ENCODE data around the gene PABPC3. TPM values are rescaled to one million over a fixed set of nuclear protein-coding genes. Genes with fewer than 3 reads are reported as not detected.

Gene PABPC3
- total RNA-seq, 1 donor from 2014 or later, result 0.18 TPM

DNA sequence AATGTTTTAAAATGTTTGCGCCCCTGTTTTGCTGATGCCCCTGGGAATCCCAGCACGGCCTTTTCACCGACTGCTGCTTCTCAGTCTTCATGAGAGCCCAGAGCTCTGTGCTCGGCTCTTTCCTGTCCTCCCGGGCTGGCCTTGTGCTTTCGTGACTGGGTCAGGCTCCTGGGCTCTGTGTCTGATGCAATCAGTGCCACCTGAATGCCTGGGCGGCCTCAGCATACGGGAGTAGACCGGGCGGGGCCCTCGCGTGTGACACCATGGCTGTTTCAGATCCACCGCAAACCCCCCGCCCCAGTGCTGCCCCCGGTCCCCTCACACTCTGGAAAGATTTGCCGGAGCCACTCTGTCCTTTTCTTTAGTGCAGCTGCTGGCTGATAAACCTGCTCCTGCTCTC lies 21.4 kb downstream of the PABPC3 start:
- H3K27me3 ChIP-seq (ENCODE audit: low read depth), result peaks cover 5% of the 10 kb centered on the region
- no peaks in the 10 kb centered on the region for H3K9me3 ChIP-seq
- ATAC-seq (no peak), DNase-seq (no peak)
- TF ChIP-seq, protein P1, sequence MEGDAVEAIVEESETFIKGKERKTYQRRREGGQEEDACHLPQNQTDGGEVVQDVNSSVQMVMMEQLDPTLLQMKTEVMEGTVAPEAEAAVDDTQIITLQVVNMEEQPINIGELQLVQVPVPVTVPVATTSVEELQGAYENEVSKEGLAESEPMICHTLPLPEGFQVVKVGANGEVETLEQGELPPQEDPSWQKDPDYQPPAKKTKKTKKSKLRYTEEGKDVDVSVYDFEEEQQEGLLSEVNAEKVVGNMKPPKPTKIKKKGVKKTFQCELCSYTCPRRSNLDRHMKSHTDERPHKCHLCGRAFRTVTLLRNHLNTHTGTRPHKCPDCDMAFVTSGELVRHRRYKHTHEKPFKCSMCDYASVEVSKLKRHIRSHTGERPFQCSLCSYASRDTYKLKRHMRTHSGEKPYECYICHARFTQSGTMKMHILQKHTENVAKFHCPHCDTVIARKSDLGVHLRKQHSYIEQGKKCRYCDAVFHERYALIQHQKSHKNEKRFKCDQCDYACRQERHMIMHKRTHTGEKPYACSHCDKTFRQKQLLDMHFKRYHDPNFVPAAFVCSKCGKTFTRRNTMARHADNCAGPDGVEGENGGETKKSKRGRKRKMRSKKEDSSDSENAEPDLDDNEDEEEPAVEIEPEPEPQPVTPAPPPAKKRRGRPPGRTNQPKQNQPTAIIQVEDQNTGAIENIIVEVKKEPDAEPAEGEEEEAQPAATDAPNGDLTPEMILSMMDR (IDR thresholded peaks at IDR 0.05), result no peak
- no peaks in the 10 kb centered on the region for H3K4me1 ChIP-seq
- intact Hi-C loops (cut with DNase I), result no loop called here
- no peaks in the 10 kb centered on the region for H3K36me3 ChIP-seq
- H3K27ac ChIP-seq, result no peak overlapping the region
- no peak overlapping the region for H3K4me3 ChIP-seq

DNA sequence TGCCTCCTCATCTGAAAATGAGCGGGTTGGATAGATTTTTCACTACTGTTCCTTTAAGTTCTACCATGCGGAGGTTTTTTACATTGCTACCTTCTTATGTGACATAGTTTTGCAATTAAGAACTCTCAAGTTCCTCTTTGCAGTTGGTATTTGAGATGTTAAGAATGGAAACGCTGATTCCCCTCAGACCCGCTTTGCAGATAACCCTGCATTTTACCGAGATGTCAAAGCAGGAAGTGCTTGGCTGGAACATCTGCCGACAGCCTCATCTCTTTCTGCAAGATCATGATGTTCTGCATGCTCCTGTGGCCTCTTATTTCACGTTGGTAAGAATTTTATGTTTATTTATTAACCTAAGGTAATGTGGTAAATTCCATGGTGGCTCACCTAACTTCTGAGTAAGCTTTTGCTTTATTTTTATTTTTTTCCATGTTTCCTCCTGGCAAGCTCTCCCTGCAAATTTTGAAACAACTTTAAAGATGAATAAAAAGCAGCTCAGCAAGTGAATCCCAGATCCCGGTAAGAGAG lies 22.5 kb downstream of the PABPC3 start:
- Histone ChIP-seq H3K36me3 (no peaks in the 10 kb centered on the region), H3K4me1 (no peaks in the 10 kb centered on the region), H3K27me3 (ENCODE audit: low read depth) (no peaks in the 10 kb centered on the region), H3K9me3 (no peaks in the 10 kb centered on the region), H3K4me3 (no peak overlapping the region), H3K27ac (no peak overlapping the region)
- TF ChIP-seq, protein P1 (IDR thresholded peaks at IDR 0.05), result no peak
- no peak for DNase-seq
- intact Hi-C loops (cut with DNase I), result no loop called here
- ATAC-seq, result no peak

DNA sequence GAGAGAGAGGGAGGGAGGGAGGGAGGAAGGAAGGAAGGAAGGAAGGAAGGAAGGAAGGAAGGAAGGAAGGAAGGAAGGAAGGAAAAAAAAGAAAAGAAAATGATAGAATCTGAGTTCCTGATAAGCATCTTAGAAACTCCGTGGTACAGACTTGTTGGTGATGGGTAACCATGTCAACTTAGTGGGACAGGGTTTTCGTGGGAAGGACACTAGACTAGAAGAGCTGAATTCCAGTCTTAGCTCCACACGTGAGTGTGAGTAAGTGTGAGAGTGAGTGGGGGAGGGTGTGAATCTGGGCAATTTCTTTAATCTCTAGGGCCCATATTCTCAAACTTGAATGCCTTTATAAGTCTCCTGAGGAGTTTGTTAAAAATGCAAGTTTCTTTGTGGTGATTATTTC lies 35.0 kb downstream of the PABPC3 start:
- H3K36me3 ChIP-seq, result no peaks in the 10 kb centered on the region
- H3K27me3 ChIP-seq (ENCODE audit: low read depth), result peaks cover 4% of the 10 kb centered on the region
- no peak for ATAC-seq
- intact Hi-C loops (cut with DNase I), result no loop called here
- no peaks in the 10 kb centered on the region for H3K4me1 ChIP-seq
- TF ChIP-seq, protein P1 (IDR thresholded peaks at IDR 0.05), result no peak
- no peaks in the 10 kb centered on the region for H3K9me3 ChIP-seq
- DNase-seq, result no peak
- no peak overlapping the region for H3K4me3 ChIP-seq
- H3K27ac ChIP-seq, result no peak overlapping the region

DNA sequence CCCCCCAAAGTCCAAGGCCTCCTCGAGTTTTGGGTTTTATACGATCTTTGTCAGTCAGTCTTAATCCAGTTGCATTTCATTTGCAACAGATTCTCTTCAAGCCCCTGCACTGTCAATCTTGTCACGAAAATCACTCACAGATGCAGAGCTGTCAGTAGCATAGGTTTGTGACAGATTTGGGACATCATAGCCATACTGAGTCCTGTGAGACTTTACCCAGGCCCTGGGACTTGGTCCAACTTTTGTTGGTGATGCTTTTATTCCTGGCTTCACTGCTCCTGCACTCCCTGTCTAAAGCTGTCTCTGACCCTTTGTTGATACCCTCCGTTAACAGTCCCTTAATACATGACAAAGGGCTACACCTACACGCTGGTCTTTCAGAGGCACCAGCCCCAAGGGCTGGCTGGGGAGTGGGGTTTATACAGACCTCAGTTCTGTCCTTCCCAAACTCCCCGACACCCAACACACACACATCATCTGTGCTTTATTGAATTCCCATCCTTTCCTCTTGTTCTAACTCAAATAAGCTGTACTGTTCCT lies 36.0 kb downstream of the PABPC3 start:
- Histone ChIP-seq H3K4me3 (no peak overlapping the region), H3K27ac (no peak overlapping the region), H3K9me3 (no peaks in the 10 kb centered on the region), H3K27me3 (ENCODE audit: low read depth) (peaks cover 9% of the 10 kb centered on the region), H3K36me3 (no peaks in the 10 kb centered on the region), H3K4me1 (no peaks in the 10 kb centered on the region)
- no peak for DNase-seq
- TF ChIP-seq, protein P1 (IDR thresholded peaks at IDR 0.05), result no peak
- intact Hi-C loops (cut with DNase I), result no loop called here
- no peak for ATAC-seq

DNA sequence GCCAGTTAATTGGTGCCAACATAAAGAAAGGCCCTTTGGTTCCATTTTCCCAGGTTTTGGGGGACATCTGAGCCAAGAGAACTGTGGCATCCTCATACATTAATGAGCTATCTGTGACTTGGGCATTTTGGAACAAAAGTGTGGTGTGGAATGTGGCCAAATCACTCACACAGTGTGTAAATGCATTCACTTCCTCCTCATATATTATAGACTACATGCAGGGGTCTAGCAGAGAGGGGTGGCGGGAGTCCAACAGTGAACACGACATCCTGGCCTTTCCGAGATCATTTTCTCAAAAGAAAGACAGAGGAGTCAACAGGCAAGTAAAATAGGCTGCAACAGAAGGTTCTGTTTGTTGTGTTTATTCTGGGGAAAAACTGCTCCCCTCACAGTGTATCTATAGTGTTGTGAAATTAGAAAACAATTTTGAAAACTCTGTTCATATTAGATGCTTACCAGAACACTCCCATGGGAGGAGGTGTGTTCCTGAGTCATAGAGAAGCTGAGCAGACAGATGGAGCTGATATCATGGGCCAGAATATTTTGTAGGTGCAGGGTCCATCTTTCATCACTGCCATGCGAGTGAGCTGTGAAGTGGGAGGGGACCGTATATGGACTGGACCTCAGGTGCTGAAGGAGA lies 36.9 kb downstream of the PABPC3 start:
- DNase-seq (no peak), ATAC-seq (no peak)

More for the DNA sequence above, 36.9 kb downstream of the PABPC3 start:
- Histone ChIP-seq H3K36me3 (no peaks in the 10 kb centered on the region), H3K4me3 (no peak overlapping the region), H3K27ac (no peak overlapping the region), H3K27me3 (ENCODE audit: low read depth) (peaks cover 17% of the 10 kb centered on the region), H3K4me1 (no peaks in the 10 kb centered on the region), H3K9me3 (no peaks in the 10 kb centered on the region)
- TF ChIP-seq, protein P1 (IDR thresholded peaks at IDR 0.05), result no peak
- intact Hi-C loops (cut with DNase I), result no loop called here

Data from lower lobe of right lung (tissue), 2 donors.